ENCODE measurements around the gene PLPP2.

The PLPP2 gene

DNA sequence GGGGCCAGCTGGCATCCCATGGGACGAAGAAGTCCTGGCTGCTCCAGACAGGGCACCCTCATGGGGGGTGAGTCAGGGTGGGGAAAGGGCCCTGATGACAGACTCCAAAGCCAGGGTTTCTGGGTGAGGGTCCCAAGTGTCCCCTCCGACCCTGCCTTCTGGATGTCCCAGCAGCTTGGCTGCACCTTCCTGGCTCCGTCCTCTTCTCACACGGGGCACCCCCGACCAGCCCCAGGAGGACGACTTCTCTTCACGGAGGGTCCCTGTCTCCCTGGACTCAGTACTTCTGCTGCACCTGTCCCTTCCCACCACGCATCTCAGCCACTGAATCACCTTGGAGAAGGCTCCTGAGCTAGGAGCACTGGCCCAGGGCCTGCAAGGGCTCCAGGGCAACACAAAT is 33.5 kb upstream of the PLPP2 start:
- Histone ChIP-seq H3K27ac (ENCODE audit: low read depth, low read length) (no peak overlapping the region), H4K20me1 (ENCODE audit: low read depth, low read length) (no peaks in the 10 kb centered on the region; the same call in 1 of the 2 replicates), H3K79me2 (ENCODE audit: insufficient read depth, low read length) (no peaks in the 10 kb centered on the region), H3K9me2 (replicated peaks; ENCODE audit: insufficient read depth, low read length) (no peaks in the 10 kb centered on the region), H3K36me3 (ENCODE audit: low read length) (peaks cover 20% of the 10 kb centered on the region), H3K4me2 (ENCODE audit: low read depth, low read length, poor library complexity, severe bottlenecking) (no peak overlapping the region), H3K9ac (ENCODE audit: low read length) (no peak overlapping the region), H2AFZ (ENCODE audit: low read depth, low read length, severe bottlenecking) (no peak overlapping the region), H3F3A (ENCODE audit: insufficient read depth) (no peaks in the 10 kb centered on the region), H3K27me3 (ENCODE audit: low read length) (no peaks in the 10 kb centered on the region), H3K4me3 (ENCODE audit: insufficient read depth, low read length, poor library complexity, severe bottlenecking) (no peak overlapping the region), H3K9me3 (ENCODE audit: insufficient read depth, low read length) (peaks cover 10% of the 10 kb centered on the region; the same call in 1 of the 2 replicates)
- TF ChIP-seq, protein P1, sequence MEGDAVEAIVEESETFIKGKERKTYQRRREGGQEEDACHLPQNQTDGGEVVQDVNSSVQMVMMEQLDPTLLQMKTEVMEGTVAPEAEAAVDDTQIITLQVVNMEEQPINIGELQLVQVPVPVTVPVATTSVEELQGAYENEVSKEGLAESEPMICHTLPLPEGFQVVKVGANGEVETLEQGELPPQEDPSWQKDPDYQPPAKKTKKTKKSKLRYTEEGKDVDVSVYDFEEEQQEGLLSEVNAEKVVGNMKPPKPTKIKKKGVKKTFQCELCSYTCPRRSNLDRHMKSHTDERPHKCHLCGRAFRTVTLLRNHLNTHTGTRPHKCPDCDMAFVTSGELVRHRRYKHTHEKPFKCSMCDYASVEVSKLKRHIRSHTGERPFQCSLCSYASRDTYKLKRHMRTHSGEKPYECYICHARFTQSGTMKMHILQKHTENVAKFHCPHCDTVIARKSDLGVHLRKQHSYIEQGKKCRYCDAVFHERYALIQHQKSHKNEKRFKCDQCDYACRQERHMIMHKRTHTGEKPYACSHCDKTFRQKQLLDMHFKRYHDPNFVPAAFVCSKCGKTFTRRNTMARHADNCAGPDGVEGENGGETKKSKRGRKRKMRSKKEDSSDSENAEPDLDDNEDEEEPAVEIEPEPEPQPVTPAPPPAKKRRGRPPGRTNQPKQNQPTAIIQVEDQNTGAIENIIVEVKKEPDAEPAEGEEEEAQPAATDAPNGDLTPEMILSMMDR (IDR thresholded peaks at IDR 0.05; ENCODE audit: insufficient read depth, low read length, poor library complexity, severe bottlenecking) = no peak
- TF ChIP-seq EZH2phosphoT487 (conservative IDR thresholded peaks at IDR 0.05; ENCODE audit: low read length) = no peak

DNA sequence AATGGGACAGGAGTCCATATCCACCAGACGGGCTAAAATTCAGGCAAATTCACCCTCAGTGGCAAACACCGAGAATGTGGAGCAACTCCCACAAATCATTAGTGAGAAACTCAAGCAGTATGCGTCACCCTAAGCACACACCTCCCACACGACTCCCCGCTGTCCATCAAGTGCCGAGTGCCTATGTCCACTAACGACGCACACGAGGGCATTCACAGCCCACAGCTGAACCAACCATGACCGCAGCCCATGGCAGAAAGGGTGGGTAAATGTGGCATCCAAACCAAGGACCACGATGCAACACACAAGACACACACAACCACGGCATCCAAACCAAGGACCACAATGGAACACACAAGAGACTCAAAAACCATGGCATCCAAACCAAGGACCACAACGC is 31.4 kb upstream of the PLPP2 start:
- H3K27ac ChIP-seq (ENCODE audit: low read depth, low read length) = no peak overlapping the region
- H2AFZ ChIP-seq (ENCODE audit: low read depth, low read length, severe bottlenecking) = no peak overlapping the region
- H3K9me2 ChIP-seq (replicated peaks; ENCODE audit: insufficient read depth, low read length) = no peaks in the 10 kb centered on the region
- no peak overlapping the region for H3K9ac ChIP-seq (ENCODE audit: low read length)
- no peaks in the 10 kb centered on the region for H3K9me3 ChIP-seq (ENCODE audit: insufficient read depth, low read length)
- no peak for TF ChIP-seq EZH2phosphoT487 (conservative IDR thresholded peaks at IDR 0.05; ENCODE audit: low read length)
- TF ChIP-seq, protein P1 (IDR thresholded peaks at IDR 0.05; ENCODE audit: insufficient read depth, low read length, poor library complexity, severe bottlenecking) = no peak
- H3F3A ChIP-seq (ENCODE audit: insufficient read depth) = no peaks in the 10 kb centered on the region
- no peak overlapping the region for H3K4me2 ChIP-seq (ENCODE audit: low read depth, low read length, poor library complexity, severe bottlenecking)
- H3K4me3 ChIP-seq (ENCODE audit: insufficient read depth, low read length, poor library complexity, severe bottlenecking) = no peak overlapping the region
- H3K79me2 ChIP-seq (ENCODE audit: insufficient read depth, low read length) = 0 out of 2 replicates have a peak, but pooled peaks cover 6% of the 10 kb centered on the region
- peaks cover 2% of the 10 kb centered on the region; the same call in 1 of the 2 replicates for H3K36me3 ChIP-seq (ENCODE audit: low read length)
- H4K20me1 ChIP-seq (ENCODE audit: low read depth, low read length) = no peaks in the 10 kb centered on the region; the same call in 1 of the 2 replicates
- H3K27me3 ChIP-seq (ENCODE audit: low read length) = no peaks in the 10 kb centered on the region

DNA sequence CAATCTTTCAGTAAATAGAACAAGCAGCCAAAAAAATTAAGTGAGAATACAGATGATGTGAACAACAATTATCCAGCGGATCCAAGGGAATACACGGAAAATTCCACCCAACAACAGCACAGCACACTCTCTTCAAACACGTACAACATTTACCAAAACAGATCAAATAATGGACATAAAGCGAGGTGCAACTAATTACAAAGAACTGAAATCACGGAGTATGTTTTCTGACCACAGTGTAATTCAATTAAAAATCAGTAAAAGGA is 27.2 kb upstream of the PLPP2 start:
- H3K9ac ChIP-seq (ENCODE audit: low read length) = no peak overlapping the region
- TF ChIP-seq EZH2phosphoT487 (conservative IDR thresholded peaks at IDR 0.05; ENCODE audit: low read length) = no peak
- TF ChIP-seq, protein P1 (IDR thresholded peaks at IDR 0.05; ENCODE audit: insufficient read depth, low read length, poor library complexity, severe bottlenecking) = no peak
- H3K27me3 ChIP-seq (ENCODE audit: low read length) = no peaks in the 10 kb centered on the region
- H3K36me3 ChIP-seq (ENCODE audit: low read length) = peaks cover 2% of the 10 kb centered on the region; the same call in 1 of the 2 replicates
- H4K20me1 ChIP-seq (ENCODE audit: low read depth, low read length) = no peaks in the 10 kb centered on the region; the same call in 1 of the 2 replicates
- H3F3A ChIP-seq (ENCODE audit: insufficient read depth) = no peaks in the 10 kb centered on the region
- no peaks in the 10 kb centered on the region for H3K9me2 ChIP-seq (replicated peaks; ENCODE audit: insufficient read depth, low read length)
- H3K79me2 ChIP-seq (ENCODE audit: insufficient read depth, low read length) = 0 out of 2 replicates have a peak, but pooled peaks cover 6% of the 10 kb centered on the region
- no peak overlapping the region for H3K4me3 ChIP-seq (ENCODE audit: insufficient read depth, low read length, poor library complexity, severe bottlenecking)
- H2AFZ ChIP-seq (ENCODE audit: low read depth, low read length, severe bottlenecking) = no peak overlapping the region
- no peak overlapping the region for H3K4me2 ChIP-seq (ENCODE audit: low read depth, low read length, poor library complexity, severe bottlenecking)
- H3K27ac ChIP-seq (ENCODE audit: low read depth, low read length) = no peak overlapping the region
- H3K9me3 ChIP-seq (ENCODE audit: insufficient read depth, low read length) = no peaks in the 10 kb centered on the region

All from SU-DHL-6 (cell line).